ENCODE measurements around the gene WDR75.

The WDR75 gene

GRCh38 chr2:189524746-189525145 lies 83.5 kb downstream of the WDR75 start:
- TF ChIP-seq CTCF (IDR thresholded peaks at IDR 0.05; ENCODE audit: control insufficient read depth, extremely low read depth, insufficient read depth), result no peak
- no peak for DNase-seq (ENCODE audit: low read depth)
- H3K4me3 ChIP-seq (ENCODE audit: low read depth, low read length), result no peak overlapping the region

Measured in LNCaP clone FGC (cell line).